ENCODE measurements around the gene GAMT. TPM values are rescaled to one million over a fixed set of nuclear protein-coding genes. Genes with fewer than 3 reads are reported as not detected.

GAMT gene
- total and polyA plus RNA-seq, 2 donors (not counting 3 experiments of a cell fraction or from before 2014, with no cell fraction given), result 22.1 to 36.9 TPM

- H3K36me3 ChIP-seq (ENCODE audit: control insufficient read depth in 2 of 2, extremely low read depth in 1 of 2, insufficient read depth in 2 of 2, low read length in 2 of 2), result peaks cover 26 to 70% of the 10 kb centered on the region in 2 experiments
- TF ChIP-seq, protein P1, sequence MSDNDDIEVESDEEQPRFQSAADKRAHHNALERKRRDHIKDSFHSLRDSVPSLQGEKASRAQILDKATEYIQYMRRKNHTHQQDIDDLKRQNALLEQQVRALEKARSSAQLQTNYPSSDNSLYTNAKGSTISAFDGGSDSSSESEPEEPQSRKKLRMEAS (IDR thresholded peaks at IDR 0.05; ENCODE audit: insufficient read depth, insufficient read length), result no peak
- TF ChIP-seq EZH2 (IDR thresholded peaks at IDR 0.05; ENCODE audit: borderline replicate concordance, low read depth, low read length, severe bottlenecking) (no peak), POLR2AphosphoS5 (IDR thresholded peaks at IDR 0.05; ENCODE audit: insufficient read depth, low read depth, low read length) (no peak), GATA2 (IDR thresholded peaks at IDR 0.05; ENCODE audit: insufficient read depth, insufficient read length, low read depth, low read length) (no peak), CTCF (IDR thresholded peaks at IDR 0.05; ENCODE audit: extremely low read depth in 1 of 2, insufficient read depth in 1 of 2, low read depth in 1 of 2, low read length in 2 of 2) (no peak), FOS (IDR thresholded peaks at IDR 0.05; ENCODE audit: borderline replicate concordance, insufficient read depth, low read length) (no peak), POLR2A (IDR thresholded peaks at IDR 0.05; ENCODE audit: low read depth, low read length) (no peak), MYC (IDR thresholded peaks at IDR 0.05; ENCODE audit: low read depth, low read length) (no peak), JUN (IDR thresholded peaks at IDR 0.05; ENCODE audit: borderline replicate concordance, insufficient read depth, insufficient read length, low read depth) (no peak)
- no peak for DNase-seq (ENCODE audit: low read depth, low spot score)
- no peak overlapping the region for H3K9ac ChIP-seq (replicated peaks; ENCODE audit: extremely low read depth, insufficient read depth, low read length)
- no TSS peak for BruUV-seq (replicated peaks)
- no peak for FAIRE-seq
- intact Hi-C loops (cut with micrococcal nuclease) (no loop called here), dilution Hi-C loops (cut with MboI; ENCODE audit: extremely low pct_ligation_motif_present, low sequenced_read_pairs) (no loop called here)
- H3K27ac ChIP-seq (ENCODE audit: insufficient read depth, low read depth, low read length), result no peak overlapping the region
- peaks cover 55% of the 10 kb centered on the region for H3K79me2 ChIP-seq (ENCODE audit: control insufficient read depth, insufficient read depth, low read length)
- no peak overlapping the region for H2AFZ ChIP-seq (ENCODE audit: low read depth, low read length)
- H3K27me3 ChIP-seq (ENCODE audit: control insufficient read depth in 2 of 2, insufficient read depth in 2 of 2, low read length in 2 of 2), result no peaks in the 10 kb centered on the region
- no peaks in the 10 kb centered on the region for H3K4me1 ChIP-seq (ENCODE audit: control insufficient read depth, extremely low read depth, insufficient read depth, low read length)
- ChIA-PET CTCF (no interaction called here), POLR2A (no interaction called here)
- no peaks in the 10 kb centered on the region for H3K9me3 ChIP-seq (replicated peaks; ENCODE audit: control insufficient read depth, insufficient read depth, low read length)
- H3K4me2 ChIP-seq (ENCODE audit: insufficient read depth, low read length), result no peak overlapping the region
- H3K4me3 ChIP-seq (replicated peaks in 1 of 3; ENCODE audit: insufficient read depth in 1 of 3, low read depth in 1 of 3, low read length in 3 of 3), result no peak overlapping the region
- H4K20me1 ChIP-seq (replicated peaks; ENCODE audit: control insufficient read depth, extremely low read depth, insufficient read depth, low read length), result peaks cover 2% of the 10 kb centered on the region
- H3K9me1 ChIP-seq (replicated peaks; ENCODE audit: control insufficient read depth, extremely low read depth, insufficient read depth, low read length), result no peaks in the 10 kb centered on the region
Measured at GRCh38 chr19:1422943-1423342, 21.6 kb upstream of the GAMT start.
